Activated gamma-delta T cell treated with Interleukin-2 at 50 U/mL for 16 hours (primary cell): ENCODE data around the gene CHMP6.

Source experiments
- DNase-seq: peaks from one replicate; pipeline ENCODE4 v3.0.0-alpha.2; 2020

CHMP6 gene

DNA sequence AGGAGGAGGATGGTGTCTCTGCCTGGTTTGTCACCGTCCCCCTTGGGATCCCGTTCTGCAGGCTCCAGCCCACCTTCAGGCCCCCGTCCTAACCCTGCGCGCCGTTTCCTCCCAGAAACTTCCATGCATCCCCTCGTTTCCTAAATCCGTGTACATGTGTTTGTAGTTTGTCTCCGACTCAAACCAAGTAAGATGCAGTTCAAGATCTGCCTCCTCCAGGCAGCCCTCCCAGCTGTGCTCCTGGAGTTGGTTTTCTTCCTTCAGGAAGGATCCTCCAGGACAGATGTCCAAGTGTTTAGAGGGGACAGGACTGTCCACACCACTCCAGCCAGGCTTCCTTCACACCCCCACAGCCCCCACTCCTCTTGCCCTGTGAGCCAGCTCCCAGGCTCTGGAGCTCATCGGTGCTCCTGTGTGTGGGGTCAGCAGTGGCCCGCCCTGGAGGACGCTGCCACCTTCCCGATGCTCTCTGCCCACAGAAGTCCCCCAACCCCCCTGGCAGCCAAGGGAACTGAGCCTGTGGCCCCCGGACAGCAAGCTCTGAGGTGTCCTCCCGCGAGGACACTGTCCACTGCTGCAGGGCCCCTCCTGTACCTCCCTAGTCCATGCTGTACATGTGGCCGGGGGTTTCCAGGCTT lies 54.6 kb downstream of the CHMP6 start:
- no peak for DNase-seq

GRCh38 chr17:81046770-81047359 lies 55.2 kb downstream of the CHMP6 start:
- no peak for DNase-seq

- DNase-seq: no peak
These were observed 57.3 kb downstream of the CHMP6 start for GRCh38 chr17:81048827-81049371.

GRCh38 chr17:81049372-81049911 lies 57.8 kb downstream of the CHMP6 start:
- no peak for DNase-seq
